Measurements from ENCODE around the gene LAMTOR5. TPM values are rescaled to one million over a fixed set of nuclear protein-coding genes. Genes with fewer than 3 reads are reported as not detected.
A peak's percentile ranks its signal among the peaks of the same experiment; 100 is the strongest.

Gene LAMTOR5
- total and polyA plus RNA-seq, 2 of the 13 experiments (the other 11 are each of a cell fraction or from before 2014, with no cell fraction given): 96.7 to 400 TPM

DNA sequence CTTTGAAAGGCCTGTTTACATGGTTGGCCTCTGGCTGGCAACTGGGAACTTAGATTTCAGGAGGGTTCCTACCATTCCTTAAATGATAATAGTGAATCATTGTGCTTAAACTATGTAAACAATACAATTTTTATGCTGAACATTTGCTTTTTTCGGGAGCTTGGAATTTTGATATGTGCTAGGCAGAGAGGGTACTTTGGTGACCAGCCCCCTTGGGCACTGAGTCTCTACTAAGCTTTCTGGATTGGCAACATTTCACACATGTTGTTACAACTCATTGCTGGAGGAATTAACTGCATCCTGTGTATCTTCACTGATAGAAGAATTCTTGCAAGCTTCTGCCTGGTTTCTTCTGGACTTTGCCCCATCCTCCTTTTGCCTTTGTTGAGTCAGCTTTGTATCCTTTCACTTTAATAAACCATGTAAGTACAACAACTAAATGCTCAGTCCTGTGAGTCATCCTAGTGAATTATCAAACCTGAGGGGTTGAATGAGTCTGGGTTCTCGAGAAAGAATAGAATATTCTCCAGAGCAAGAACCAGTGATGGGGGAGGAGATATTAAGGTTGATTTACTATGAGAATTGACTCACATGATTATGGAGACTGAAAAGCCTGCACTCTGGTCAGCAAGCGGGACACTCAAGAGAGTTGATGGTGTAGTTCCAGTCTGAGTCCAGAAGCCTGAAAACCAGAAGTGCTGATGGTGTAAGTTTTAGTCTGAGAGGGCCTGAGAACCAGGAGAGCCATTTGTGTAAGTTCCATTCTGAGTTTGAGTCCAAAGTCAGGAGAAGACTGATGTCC lies 13.6 kb downstream of the LAMTOR5 start:
- Histone ChIP-seq H3K9me3 (ENCODE audit: low read length) (no peaks in the 10 kb centered on the region), H3K4me2 (ENCODE audit: low read depth, low read length) (no peak overlapping the region), H2AFZ (ENCODE audit: low read length) (no peak overlapping the region), H3K27ac (ENCODE audit: extremely low read length, insufficient read depth, low read length) (peak overlapping the region; percentile 10), H3K9ac (ENCODE audit: insufficient read depth, low read depth, low read length) (no peak overlapping the region), H3K4me3 (replicated peaks in 1 of 3; ENCODE audit: insufficient read depth in 1 of 3, low read depth in 2 of 3, low read length in 3 of 3) (no peak overlapping the region), H3K79me2 (ENCODE audit: insufficient read depth, low read length) (no peaks in the 10 kb centered on the region), H3K36me3 (replicated peaks in 1 of 2; ENCODE audit: control insufficient read depth in 1 of 2, insufficient read depth in 2 of 2, low read length in 2 of 2) (peaks cover 0 to 11% of the 10 kb centered on the region in 2 experiments; a peak in 1 of 5 replicates), H3K27me3 (ENCODE audit: control insufficient read depth in 1 of 2, insufficient read depth in 2 of 2, low read length in 2 of 2) (no peaks in the 10 kb centered on the region), H3K4me1 (ENCODE audit: insufficient read depth, low read length) (peaks cover 39% of the 10 kb centered on the region), H4K20me1 (ENCODE audit: insufficient read depth, low read length) (no peaks in the 10 kb centered on the region)
- ATAC-seq (peak; percentile 9; the same call in 2 of the 3 replicates), DNase-seq (ENCODE audit: low spot score) (peak; percentile 47), FAIRE-seq (no peak)
- in situ Hi-C loops (cut with HindIII; ENCODE audit: extremely low pct_ligation_motif_present, low pct_unique_long_range_greater_than_20kb): no loop called here
- intact Hi-C loops (cut with micrococcal nuclease; ENCODE audit: unreplicated experiment): loop anchor here (5.0 kb wide), 2 partner anchors 42 to 57 kb away; partner anchors contain the start of gene RBM15
- 57% methylated on average over 3 of the region's 3 CpGs for WGBS (ENCODE audit: low lambda C conversion rate)
- POLR2A ChIA-PET: interaction anchor here (1.0 to 1.3 kb wide), 3 partner anchors 11 to 73 kb away, joined by 3 read pairs; no protein-coding TSS in a partner anchor
- BruUV-seq (replicated peaks): no TSS peak
- CTCF ChIA-PET (ENCODE audit: low intra/inter-chr PET ratio, low total read pairs): no interaction called here
- TF ChIP-seq ZNF431 (CRISPR knock-in tag; IDR thresholded peaks at IDR 0.05; ENCODE audit: borderline replicate concordance, low read depth) (no peak), HES4 (CRISPR knock-in tag; IDR thresholded peaks at IDR 0.05; ENCODE audit: borderline replicate concordance) (no peak), MAFK (conservative IDR thresholded peaks at IDR 0.05 in 1 of 2, IDR thresholded peaks at IDR 0.05 in 1 of 2; ENCODE audit: low read length in 2 of 2) (0 out of 4 replicates have a peak, but pooled peaks of 1 of the 2 experiments have one; percentile 19), FOSL2 (CRISPR knock-in tag; IDR thresholded peaks at IDR 0.05) (peak; percentile 1; the same call in 1 of the 2 replicates)

DNA sequence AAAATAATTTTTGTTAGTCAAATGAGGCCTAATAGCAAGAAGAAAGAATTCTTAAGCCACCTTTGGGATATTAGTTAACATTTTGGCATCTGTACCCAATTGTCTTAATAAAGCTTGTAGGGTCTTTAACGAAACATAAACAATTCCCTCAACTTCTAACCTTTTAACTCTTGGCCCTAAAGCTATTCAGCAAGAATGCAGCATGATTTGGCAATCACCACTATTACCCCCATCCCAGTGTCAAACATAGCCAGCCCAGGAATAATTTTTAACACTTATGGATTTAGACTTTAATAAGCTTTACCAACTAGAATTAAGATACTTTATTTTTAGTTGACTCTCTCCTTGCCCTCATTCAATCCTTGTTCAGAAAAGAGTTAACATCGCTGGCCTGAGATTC lies 14.2 kb downstream of the LAMTOR5 start:
- DNase-seq (ENCODE audit: low spot score) (no peak), FAIRE-seq (no peak), ATAC-seq (no peak)
- H3K27ac ChIP-seq (ENCODE audit: extremely low read length, insufficient read depth, low read length): peak overlapping the region; percentile 10
- H3K9ac ChIP-seq (ENCODE audit: insufficient read depth, low read depth, low read length): no peak overlapping the region
- 69% methylated on average over 2 of the region's 2 CpGs for WGBS (ENCODE audit: low lambda C conversion rate)
- H2AFZ ChIP-seq (ENCODE audit: low read length): no peak overlapping the region
- H4K20me1 ChIP-seq (ENCODE audit: insufficient read depth, low read length): no peaks in the 10 kb centered on the region
- no TSS peak for BruUV-seq (replicated peaks)
- no peaks in the 10 kb centered on the region for H3K9me3 ChIP-seq (ENCODE audit: low read length)
- peaks cover 39% of the 10 kb centered on the region for H3K4me1 ChIP-seq (ENCODE audit: insufficient read depth, low read length)
- H3K36me3 ChIP-seq (replicated peaks in 1 of 2; ENCODE audit: control insufficient read depth in 1 of 2, insufficient read depth in 2 of 2, low read length in 2 of 2): peaks cover 0 to 11% of the 10 kb centered on the region in 2 experiments; a peak in 1 of 5 replicates
- no peaks in the 10 kb centered on the region for H3K27me3 ChIP-seq (ENCODE audit: control insufficient read depth in 1 of 2, insufficient read depth in 2 of 2, low read length in 2 of 2)
- in situ Hi-C loops (cut with HindIII; ENCODE audit: extremely low pct_ligation_motif_present, low pct_unique_long_range_greater_than_20kb): no loop called here
- no peak overlapping the region for H3K4me3 ChIP-seq (replicated peaks in 1 of 3; ENCODE audit: insufficient read depth in 1 of 3, low read depth in 2 of 3, low read length in 3 of 3)
- intact Hi-C loops (cut with micrococcal nuclease; ENCODE audit: unreplicated experiment): loop anchor here (5.0 kb wide), 2 partner anchors 41 to 56 kb away; partner anchors contain the start of gene RBM15
- H3K79me2 ChIP-seq (ENCODE audit: insufficient read depth, low read length): no peaks in the 10 kb centered on the region
- POLR2A ChIA-PET: interaction anchor here (1.0 to 1.4 kb wide), 4 partner anchors 12 to 73 kb away, joined by 3 to 4 read pairs (median 3); no protein-coding TSS in a partner anchor
- no peak overlapping the region for H3K4me2 ChIP-seq (ENCODE audit: low read depth, low read length)
- CTCF ChIA-PET (ENCODE audit: low intra/inter-chr PET ratio, low total read pairs): no interaction called here
- TF ChIP-seq RBM22 (optimal IDR thresholded peaks at IDR 0.05; ENCODE audit: low read length): no peak
- TF ChIP-seq NCOA2 (CRISPR knock-in tag; IDR thresholded peaks at IDR 0.05): no peak
- TF ChIP-seq NCOR1 (IDR thresholded peaks at IDR 0.05; ENCODE audit: borderline replicate concordance, low read length): no peak
- TF ChIP-seq MAFF (IDR thresholded peaks at IDR 0.05; ENCODE audit: low read depth, low read length): no peak
- no peak for TF ChIP-seq HNRNPK (IDR thresholded peaks at IDR 0.05; ENCODE audit: low read depth, low read length, poor library complexity, severe bottlenecking)
- no peak for TF ChIP-seq ZNF205 (CRISPR knock-in tag; IDR thresholded peaks at IDR 0.05)
- no peak for TF ChIP-seq SP4 (CRISPR knock-in tag; IDR thresholded peaks at IDR 0.05)
- peak; percentile 45; the same call in 1 of the 2 replicates for TF ChIP-seq CEBPB (IDR thresholded peaks at IDR 0.05; ENCODE audit: borderline replicate concordance, low read depth, low read length)
- no peak for TF ChIP-seq ZNF12 (CRISPR knock-in tag; IDR thresholded peaks at IDR 0.05)
- TF ChIP-seq ZNF547 (CRISPR knock-in tag; IDR thresholded peaks at IDR 0.05): no peak
- no peak for TF ChIP-seq MTA3 (CRISPR knock-in tag; IDR thresholded peaks at IDR 0.05)
- TF ChIP-seq ZSCAN25 (CRISPR knock-in tag; IDR thresholded peaks at IDR 0.05): no peak
- TF ChIP-seq, protein P1, sequence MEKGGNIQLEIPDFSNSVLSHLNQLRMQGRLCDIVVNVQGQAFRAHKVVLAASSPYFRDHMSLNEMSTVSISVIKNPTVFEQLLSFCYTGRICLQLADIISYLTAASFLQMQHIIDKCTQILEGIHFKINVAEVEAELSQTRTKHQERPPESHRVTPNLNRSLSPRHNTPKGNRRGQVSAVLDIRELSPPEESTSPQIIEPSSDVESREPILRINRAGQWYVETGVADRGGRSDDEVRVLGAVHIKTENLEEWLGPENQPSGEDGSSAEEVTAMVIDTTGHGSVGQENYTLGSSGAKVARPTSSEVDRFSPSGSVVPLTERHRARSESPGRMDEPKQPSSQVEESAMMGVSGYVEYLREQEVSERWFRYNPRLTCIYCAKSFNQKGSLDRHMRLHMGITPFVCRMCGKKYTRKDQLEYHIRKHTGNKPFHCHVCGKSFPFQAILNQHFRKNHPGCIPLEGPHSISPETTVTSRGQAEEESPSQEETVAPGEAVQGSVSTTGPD (CRISPR knock-in tag; IDR thresholded peaks at IDR 0.05): no peak
- TF ChIP-seq CEBPG (CRISPR knock-in tag; IDR thresholded peaks at IDR 0.05): 0 out of 2 replicates have a peak, but pooled peaks have one; percentile 12

Measured in HepG2 (cell line).